HG02840 (cell line): ENCODE results near the gene SIRT3.

Experiments
- ATAC-seq: cut with Tn5 transposase; IDR thresholded peaks from one replicate; pipeline ENCODE4 v1.9.1; 2021; ENCODE audit warnings: mild to moderate bottlenecking, moderate library complexity, moderate number of reproducible peaks; ENCODE audit not compliant: unreplicated experiment, low FRiP score

SIRT3 gene

GRCh38 chr11:217704-218103 is 18.4 kb downstream of the SIRT3 start:
- no peak for ATAC-seq

GRCh38 chr11:216081-216974 is 19.8 kb downstream of the SIRT3 start:
- ATAC-seq: no peak

- no peak for ATAC-seq
Observed at GRCh38 chr11:215581-216037, 20.5 kb downstream of the SIRT3 start.

- ATAC-seq: no peak
Observed at GRCh38 chr11:214083-214482, 22.1 kb downstream of the SIRT3 start.

GRCh38 chr11:213111-213510 is 23.0 kb downstream of the SIRT3 start:
- ATAC-seq: no peak

GRCh38 chr11:212150-213100 is 23.7 kb downstream of the SIRT3 start:
- ATAC-seq: no peak

GRCh38 chr11:211741-212140 is 24.4 kb downstream of the SIRT3 start:
- ATAC-seq: no peak

GRCh38 chr11:211295-211694 is 24.8 kb downstream of the SIRT3 start:
- no peak for ATAC-seq

- ATAC-seq: no peak
Observed at GRCh38 chr11:210803-211180, 25.4 kb downstream of the SIRT3 start.

GRCh38 chr11:210122-210802 is 25.9 kb downstream of the SIRT3 start:
- ATAC-seq: no peak

- ATAC-seq: no peak
Observed at GRCh38 chr11:209275-210121, 26.6 kb downstream of the SIRT3 start.

- no peak for ATAC-seq
Observed at GRCh38 chr11:208917-209260, 27.3 kb downstream of the SIRT3 start.

GRCh38 chr11:208181-208916 is 27.8 kb downstream of the SIRT3 start:
- ATAC-seq: no peak

GRCh38 chr11:207863-208180 is 28.3 kb downstream of the SIRT3 start:
- no peak for ATAC-seq

GRCh38 chr11:207208-207862 is 28.8 kb downstream of the SIRT3 start, which contains the start of the genes BET1L and RIC8A:
TSS of gene BET1L (minus strand) at chr11:207399. CDS start at chr11:207321, 78 bp downstream.
TSS of gene RIC8A (plus strand) at chr11:207708. CDS start at chr11:208855, 1,147 bp downstream.
- peak; percentile 83 for ATAC-seq

- ATAC-seq: no peak
Observed at GRCh38 chr11:206526-207207, 29.5 kb downstream of the SIRT3 start.

GRCh38 chr11:206002-206384 is 30.1 kb downstream of the SIRT3 start:
- no peak for ATAC-seq
